K562 (cell line): Measurements from ENCODE around the gene HECW1. TPM values are rescaled to one million over a fixed set of nuclear protein-coding genes. Genes with fewer than 3 reads are reported as not detected.

Experiments used
- ASH1L ChIP-seq: fragments of 450-650 bp; IDR thresholded peaks from 2 replicates; pipeline ENCODE4 v1.6.1; 2018; ENCODE audit warnings: borderline replicate concordance, mild to moderate bottlenecking, low read depth; ENCODE audit not compliant: partially characterized antibody
- CBX3 ChIP-seq, 2 experiments: IDR thresholded peaks; 1 replicate in 1 of 2; 2 replicates in 1 of 2; pipeline ENCODE4 v1.6.1; 2012; ENCODE audit warnings: inconsistent platforms in 2 of 2, low read length in 2 of 2, borderline replicate concordance in 1 of 2, control low read depth in 1 of 2
- CXXC5 ChIP-seq: fragments of 250-450 bp; sonication (Bioruptor Pico); IDR thresholded peaks from 2 replicates; pipeline ENCODE4 v1.8.0; 2022; ENCODE audit warnings: inconsistent platforms, mild to moderate bottlenecking, moderate library complexity
- ELF1 ChIP-seq: fragments of 200-800 bp; sonication (Bioruptor generic); IDR thresholded peaks from 2 replicates; pipeline ENCODE4 v1.6.1; 2016; ENCODE audit warnings: missing genetic modification characterization, missing compliant biosample characterization
- EZH2 ChIP-seq: IDR thresholded peaks from 2 replicates; pipeline ENCODE4 v1.6.1; 2012; ENCODE audit warnings: low read depth, mild to moderate bottlenecking, inconsistent platforms, low read length, borderline replicate concordance
- MNT ChIP-seq, 2 experiments: fragments of 450-650 bp; conservative IDR thresholded peaks; 2 replicates each; pipeline ENCODE4 v1.6.1; 2017; ENCODE audit warnings: mild to moderate bottlenecking in 2 of 2, moderate library complexity in 2 of 2
- MTA3 ChIP-seq: fragments of 450-650 bp; formaldehyde crosslinking; IDR thresholded peaks from 2 replicates; pipeline ENCODE4 v1.6.1; 2017; ENCODE audit warnings: mild to moderate bottlenecking, borderline replicate concordance
- NFRKB ChIP-seq: fragments of 450-650 bp; IDR thresholded peaks from 2 replicates; pipeline ENCODE4 v1.6.1; 2016; ENCODE audit warnings: low read depth
- PHF20 ChIP-seq: fragments of 450-650 bp; IDR thresholded peaks from 2 replicates; pipeline ENCODE4 v1.6.1; 2018; ENCODE audit not compliant: partially characterized antibody
- POLR2A ChIP-seq: fragments of 450-650 bp; conservative IDR thresholded peaks from 2 replicates; pipeline ENCODE4 v1.6.1; 2016
- RBM17 ChIP-seq: fragments of 200-400 bp; formaldehyde crosslinking; IDR thresholded peaks from 2 replicates; pipeline ENCODE4 v1.6.1; 2017; ENCODE audit warnings: low read depth, mild to moderate bottlenecking, low read length, borderline replicate concordance
- TEAD4 ChIP-seq, 2 experiments: sonication (generic) in 1 of 2; formaldehyde crosslinking in 1 of 2; IDR thresholded peaks; 2 replicates each; pipeline versions ENCODE4 v1.6.1 to v1.8.0; 2012 to 2022; ENCODE audit warnings: borderline replicate concordance in 1 of 2, inconsistent platforms in 1 of 2, low read length in 1 of 2, mild to moderate bottlenecking in 1 of 2, missing genetic modification reagents in 1 of 2
- ZNF212 ChIP-seq: fragments of 450-650 bp; formaldehyde crosslinking; IDR thresholded peaks from 2 replicates; pipeline ENCODE4 v1.4.0; 2020; ENCODE audit warnings: mild to moderate bottlenecking
- ZNF395 ChIP-seq: fragments of 200-800 bp; sonication (Bioruptor generic); IDR thresholded peaks from 2 replicates; pipeline ENCODE4 v1.6.1; 2017; ENCODE audit warnings: missing genetic modification characterization, missing compliant biosample characterization
- polyA plus RNA-seq, 8 experiments: library from polyadenylated mRNA; depleted of rRNA in 4 of 8; stranded (reverse) in 5 of 8; unstranded in 3 of 8; fragments of >200 nt; fragmentation: Nextera tagmentation in 2 of 8; fragmentation: Illumina TruSeq in 1 of 8; extraction: Ambion mirVana in 2 of 8; extraction: Trizol in 1 of 8; gene quantifications; 2 replicates each; pipeline versions ENCODE4 v1.2.1 to v1.2.3, GENCODE V29; 2011 to 2014; ENCODE audit warnings: inconsistent platforms in 1 of 8, missing spikeins in 1 of 8
- total RNA-seq, 7 experiments: library from RNA; depleted of rRNA in 6 of 7; stranded (reverse); fragments of >200 nt in 6 of 7; fragmentation: Illumina TruSeq in 2 of 7; extraction: Trizol in 2 of 7; gene quantifications; 2 replicates each; pipeline versions ENCODE4 v1.2.1 to v1.2.3, GENCODE V29; 2011 to 2021; ENCODE audit warnings: low replicate concordance in 1 of 7

Gene HECW1
- total and polyA plus RNA-seq, 9 of the 15 experiments (the other 6 are each of a cell fraction or from before 2014, with no cell fraction given): 0.07 to 0.31 (median 0.13) TPM; not detected in 4

GRCh38 chr7:43572516-43573049 lies 460.1 kb downstream of the HECW1 start (continued):
- peak; percentile 38; the same call in 1 of the 2 replicates for TF ChIP-seq TEAD4 (IDR thresholded peaks at IDR 0.05; ENCODE audit: low read length)
- TF ChIP-seq TEAD4 (CRISPR knock-in tag; IDR thresholded peaks at IDR 0.05; ENCODE audit: borderline replicate concordance): no peak
- no peak for TF ChIP-seq ZNF212 (CRISPR knock-in tag)
- no peak for TF ChIP-seq RBM17
- peak; percentile 68 for TF ChIP-seq ELF1 (tag)
- no peak for TF ChIP-seq ASH1L
- TF ChIP-seq CXXC5 (CRISPR knock-in tag): no peak
- TF ChIP-seq MTA3: 0 out of 2 replicates have a peak, but pooled peaks have one; percentile 35
- TF ChIP-seq PHF20: no peak
- TF ChIP-seq EZH2: no peak
- TF ChIP-seq ZNF395 (CRISPR knock-in tag): peak; percentile 80
- TF ChIP-seq NFRKB: peak; percentile 58; the same call in 1 of the 2 replicates
- peak; percentile 17; the same call in 1 of the 2 replicates for TF ChIP-seq POLR2A
- peak in 1 of 2 experiments; percentile 71; a peak in 2 of 3 replicates for TF ChIP-seq CBX3 (IDR thresholded peaks at IDR 0.05; ENCODE audit: borderline replicate concordance in 1 of 2, low read length in 2 of 2)
- TF ChIP-seq MNT (conservative IDR thresholded peaks at IDR 0.05): peak in 1 of 2 experiments; percentile 42; a peak in 1 of 4 replicates
- TF ChIP-seq, all 486 proteins: peak for 78
